Measurements from ENCODE around the gene TMED4.

DNA sequence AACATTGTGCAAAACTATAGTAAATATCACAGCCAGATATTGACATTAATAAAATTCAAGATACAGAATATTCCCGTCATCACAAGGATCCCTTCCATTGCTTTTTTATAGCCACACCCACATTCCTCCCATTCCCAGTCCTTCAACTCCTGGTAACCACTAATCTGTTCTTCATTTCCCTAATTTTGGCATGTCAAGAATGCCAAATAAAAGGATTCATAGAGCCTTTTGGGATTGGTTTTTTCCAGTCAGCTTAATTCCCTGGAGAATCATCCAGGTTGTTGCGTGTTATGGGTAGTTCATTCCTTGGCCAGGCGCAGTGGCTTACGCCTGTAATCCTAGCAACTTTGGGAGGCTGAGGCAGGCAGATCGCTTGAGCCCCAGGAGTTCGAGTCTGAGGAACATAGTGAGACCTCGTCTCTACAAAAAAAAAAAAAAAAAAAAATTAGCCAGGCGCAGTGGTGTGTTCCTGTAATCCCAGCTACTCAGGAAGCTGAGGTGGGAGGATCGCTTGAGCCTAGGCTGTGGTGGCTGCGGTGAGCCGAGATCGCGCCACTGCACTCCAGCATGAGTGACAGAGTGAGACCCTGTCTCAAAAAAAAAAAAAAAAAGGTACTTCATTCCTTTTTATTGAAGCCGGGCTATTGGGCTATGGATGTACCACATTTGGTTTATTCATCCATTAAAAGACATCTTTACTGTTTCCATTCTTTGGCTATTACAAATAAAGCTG lies 27.1 kb upstream of the TMED4 start:
- no peak for TF ChIP-seq POLR2A (IDR thresholded peaks at IDR 0.05; ENCODE audit: low read depth, low read length)
- TF ChIP-seq TAF1 (IDR thresholded peaks at IDR 0.05; ENCODE audit: low read depth, low read length): no peak

All from GM12891 (cell line).